ENCODE results near the gene FAS.

The FAS gene

DNA sequence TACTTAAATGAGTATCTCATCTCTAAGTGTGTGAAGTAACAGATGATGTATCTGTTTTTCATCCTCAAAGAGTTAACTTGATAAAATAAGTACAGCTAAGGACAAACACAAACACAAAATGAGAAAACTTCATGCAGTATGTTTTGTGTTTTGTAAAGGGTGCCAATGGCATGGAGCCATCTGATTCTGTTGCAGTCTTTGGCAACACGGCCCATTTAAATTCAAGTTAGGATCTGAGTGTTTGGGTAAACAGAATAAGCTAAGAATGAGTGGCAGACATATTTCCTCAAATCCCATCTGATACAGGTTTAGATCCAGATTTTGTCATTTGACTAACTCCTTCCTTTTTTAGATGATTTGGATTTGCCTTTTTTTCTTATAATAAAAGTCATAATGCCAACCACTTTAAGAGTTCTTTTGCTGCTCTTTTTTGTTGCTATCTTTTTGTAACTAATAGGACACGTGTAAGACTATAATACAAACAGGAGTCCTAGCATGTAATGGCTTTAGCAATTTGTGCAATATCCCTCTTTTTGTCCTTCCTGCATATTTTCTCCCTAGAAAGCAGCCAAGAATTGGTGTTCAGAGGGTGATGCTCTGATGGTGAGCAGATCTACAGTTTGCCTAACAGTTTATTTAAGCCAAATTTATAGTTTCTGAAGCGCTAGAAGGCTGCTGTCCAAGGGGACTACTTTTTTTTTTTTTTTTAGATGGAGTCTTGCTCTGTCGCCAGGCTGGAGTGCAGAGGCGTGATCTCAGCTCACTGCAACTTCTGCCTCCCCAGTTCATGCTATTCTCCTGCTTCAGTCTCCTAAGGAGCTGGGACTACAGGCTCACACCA lies 19.2 kb upstream of the FAS start:
- no peak for DNase-seq (ENCODE audit: low spot score)

DNA sequence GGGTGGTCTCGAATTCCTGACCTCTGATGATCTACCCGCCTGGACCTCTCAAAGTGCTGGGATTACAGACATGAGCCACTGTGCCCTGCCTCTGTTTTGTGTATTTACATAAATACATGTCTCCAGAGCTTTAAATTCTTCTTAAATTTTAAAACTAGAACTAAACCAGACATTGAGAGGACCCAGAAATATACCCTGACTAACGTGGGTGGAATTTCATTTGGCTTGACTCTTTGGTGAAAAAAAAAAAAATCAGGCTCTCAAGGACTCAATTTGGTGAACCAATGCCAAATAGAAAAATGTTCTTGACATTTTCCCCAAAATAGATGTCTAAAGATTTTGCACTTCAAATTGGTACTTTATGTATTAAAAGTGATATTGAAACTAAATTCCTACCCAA lies 16.6 kb upstream of the FAS start:
- DNase-seq (ENCODE audit: low spot score), result no peak

GRCh38 chr10:88974446-88975376 lies 15.9 kb upstream of the FAS start:
- DNase-seq (ENCODE audit: low spot score), result no peak

DNA sequence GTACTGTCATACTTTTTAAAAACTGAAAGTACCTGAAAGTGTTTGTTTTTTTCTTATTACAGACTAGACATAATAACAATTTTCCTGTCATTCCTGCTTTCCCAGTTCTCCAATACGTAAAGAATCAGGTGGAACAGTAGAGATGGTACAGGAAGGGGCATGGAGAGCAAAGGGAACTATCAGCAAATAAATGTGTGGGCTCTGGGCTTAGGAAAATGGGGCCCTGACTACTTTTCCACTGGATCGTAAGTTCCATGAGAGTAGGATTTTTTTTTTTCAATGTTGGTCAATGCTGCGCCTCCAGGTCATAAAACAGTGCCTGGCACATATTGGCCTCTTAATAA lies 15.2 kb upstream of the FAS start:
- no peak for DNase-seq (ENCODE audit: low spot score)

- no peak for DNase-seq (ENCODE audit: low spot score)
Measured at GRCh38 chr10:88978463-88978862, 12.1 kb upstream of the FAS start.

DNA sequence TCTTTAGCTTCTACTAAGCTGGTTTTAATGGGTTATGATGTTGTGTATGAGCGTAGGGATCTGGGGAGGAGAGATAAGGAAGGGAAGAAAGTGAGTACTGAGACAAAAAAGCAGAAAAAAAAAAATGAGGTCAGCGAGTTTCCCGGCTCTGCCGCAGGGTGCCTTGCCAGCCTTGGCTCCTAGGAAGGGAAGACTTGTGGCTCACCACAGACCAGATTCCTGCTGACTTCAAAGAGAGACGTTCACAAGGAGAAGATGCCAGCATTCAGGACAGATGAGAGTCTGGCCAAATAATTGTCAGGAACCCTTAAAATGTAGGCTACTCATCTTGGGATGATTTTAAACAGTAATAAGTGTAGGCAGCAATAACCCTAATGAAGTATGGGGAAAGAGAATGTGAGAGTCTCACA lies 11.4 kb upstream of the FAS start:
- no peak for DNase-seq (ENCODE audit: low spot score)

DNA sequence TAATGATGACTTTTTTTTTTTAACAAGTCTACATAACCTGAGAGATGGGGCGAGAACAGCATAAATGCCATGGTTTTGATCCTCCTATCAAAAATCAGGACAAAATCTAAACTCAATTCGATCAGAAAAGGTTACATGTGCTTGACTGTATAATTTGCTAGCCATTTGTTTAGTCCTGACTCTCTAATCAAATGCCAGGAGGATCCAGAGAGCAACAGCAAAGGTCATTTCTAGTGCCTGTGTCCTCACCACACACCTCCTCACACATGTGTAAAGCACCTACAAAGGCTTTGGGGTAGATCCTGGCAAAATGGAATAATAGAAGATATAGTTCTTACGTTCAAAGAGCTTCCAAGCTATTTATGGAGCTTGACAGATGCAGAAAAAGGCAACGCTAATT lies 11.0 kb upstream of the FAS start:
- DNase-seq (ENCODE audit: low spot score), result no peak

DNA sequence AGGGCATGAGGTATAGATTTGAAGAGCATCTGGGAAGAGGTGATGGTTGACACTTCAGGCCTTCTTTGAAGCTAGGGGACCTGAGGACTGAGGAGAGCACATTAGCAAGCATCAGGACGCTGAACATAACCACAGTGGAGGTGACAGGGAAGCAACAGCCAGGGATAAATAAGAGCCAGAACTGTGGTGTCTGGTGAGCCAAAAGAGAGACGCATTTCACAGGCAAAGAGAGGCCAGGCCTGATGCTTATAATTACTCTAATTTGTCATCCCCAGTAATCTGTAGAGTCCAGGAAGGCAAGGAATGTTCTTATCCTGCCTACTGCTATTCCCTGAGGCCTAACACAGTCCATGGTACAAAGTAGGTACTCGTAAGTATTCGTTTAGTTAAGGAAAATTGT lies 10.4 kb upstream of the FAS start:
- DNase-seq (ENCODE audit: low spot score), result no peak

- no peak for DNase-seq (ENCODE audit: low spot score)
Measured at GRCh38 chr10:88980800-88981199, 9.8 kb upstream of the FAS start.

DNA sequence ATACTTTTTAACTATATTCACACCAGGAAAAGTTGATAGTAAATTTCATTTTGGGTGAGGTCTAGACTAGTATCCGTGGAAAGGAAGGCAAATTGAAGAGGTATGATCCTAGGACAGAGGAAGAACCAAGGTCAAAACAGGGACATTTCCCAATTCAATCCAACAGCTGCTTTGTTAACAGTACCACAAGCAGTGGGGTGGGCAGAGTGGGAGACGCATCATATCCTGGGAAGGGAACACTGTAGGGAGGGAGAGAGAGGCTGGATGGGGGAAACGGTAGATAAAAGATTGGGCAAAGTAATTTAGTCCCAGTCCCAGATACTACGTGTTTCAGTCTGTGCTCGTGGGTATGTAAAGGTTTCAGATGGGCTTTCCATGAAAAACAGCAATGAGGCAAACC lies 9.2 kb upstream of the FAS start:
- DNase-seq (ENCODE audit: low spot score), result no peak

- no peak for DNase-seq (ENCODE audit: low spot score)
Measured at GRCh38 chr10:88982366-88982765, 8.2 kb upstream of the FAS start.

- DNase-seq (ENCODE audit: low spot score), result no peak
Measured at GRCh38 chr10:88983206-88983605, 7.4 kb upstream of the FAS start.

DNA sequence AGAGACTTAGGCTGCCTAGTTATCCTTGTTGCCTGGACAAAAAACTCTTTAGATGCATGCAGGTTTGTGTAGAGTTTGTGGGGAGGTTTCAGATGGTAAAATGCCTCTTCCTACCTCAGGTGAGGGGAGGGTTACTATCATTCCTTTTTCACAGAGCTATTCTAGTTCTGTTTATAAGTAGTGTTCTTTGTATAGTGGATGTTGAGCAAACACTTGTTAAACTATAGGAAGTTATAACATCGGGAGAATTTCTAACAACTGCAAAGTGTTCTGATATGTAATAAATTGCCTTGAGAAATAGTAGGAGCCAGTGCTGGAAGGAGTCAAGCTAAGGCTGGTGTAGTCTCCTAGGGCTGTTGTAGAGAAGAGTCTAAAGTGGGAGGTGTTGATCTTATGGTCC lies 6.7 kb upstream of the FAS start:
- no peak for DNase-seq (ENCODE audit: low spot score)

DNA sequence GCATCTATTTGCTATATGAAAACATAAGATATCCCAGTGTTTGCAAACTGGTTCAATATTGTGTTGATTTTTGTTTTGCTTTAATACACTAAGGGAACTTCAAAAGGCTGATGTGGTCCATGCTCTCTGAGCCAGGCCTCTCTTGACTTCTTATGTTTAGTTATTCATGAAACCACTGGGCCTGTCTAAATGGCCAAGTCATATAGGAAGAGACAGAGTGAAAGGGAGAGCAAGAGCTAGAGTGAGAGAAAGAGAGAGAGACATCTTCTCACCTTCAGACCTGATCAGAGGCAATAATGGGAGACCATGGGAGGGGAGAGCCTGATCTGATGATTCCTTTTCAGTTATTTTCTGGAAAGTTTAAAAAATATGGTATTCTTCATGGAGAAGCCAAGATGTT lies 6.1 kb upstream of the FAS start:
- DNase-seq (ENCODE audit: low spot score), result no peak

DNA sequence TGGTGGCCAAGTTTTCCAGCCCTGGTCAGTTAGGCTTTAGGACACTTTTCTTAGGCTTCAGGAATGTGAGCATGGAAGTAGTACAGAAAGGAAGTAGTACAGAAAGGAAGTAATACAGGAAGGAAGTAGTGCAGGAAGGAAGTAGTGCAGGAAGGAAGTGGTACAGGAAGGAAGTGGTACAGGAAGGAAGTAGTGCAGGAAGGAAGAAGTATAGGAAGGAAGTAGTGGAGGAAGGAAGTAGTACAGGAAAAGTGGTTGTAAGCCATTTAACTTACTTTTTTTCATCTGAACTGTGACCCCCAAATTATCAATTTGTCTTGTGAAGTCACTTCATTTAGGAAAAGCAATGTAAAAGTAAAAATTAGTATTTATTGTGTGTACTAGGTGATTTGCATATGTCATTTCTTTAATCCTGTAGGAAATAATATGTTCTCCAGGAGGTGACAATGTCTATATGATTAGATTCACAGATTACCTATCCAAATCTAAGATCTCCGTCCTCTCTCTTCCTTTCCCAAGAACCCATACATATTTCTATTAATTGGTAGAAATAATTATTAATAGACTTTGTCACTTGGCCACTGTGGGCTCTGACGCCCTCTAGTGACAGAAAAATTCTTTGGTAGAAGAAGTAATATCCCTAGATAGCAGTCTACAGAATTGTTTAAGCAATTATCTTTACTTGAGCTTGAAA lies 3.9 kb upstream of the FAS start:
- DNase-seq (ENCODE audit: low spot score), result no peak

DNA sequence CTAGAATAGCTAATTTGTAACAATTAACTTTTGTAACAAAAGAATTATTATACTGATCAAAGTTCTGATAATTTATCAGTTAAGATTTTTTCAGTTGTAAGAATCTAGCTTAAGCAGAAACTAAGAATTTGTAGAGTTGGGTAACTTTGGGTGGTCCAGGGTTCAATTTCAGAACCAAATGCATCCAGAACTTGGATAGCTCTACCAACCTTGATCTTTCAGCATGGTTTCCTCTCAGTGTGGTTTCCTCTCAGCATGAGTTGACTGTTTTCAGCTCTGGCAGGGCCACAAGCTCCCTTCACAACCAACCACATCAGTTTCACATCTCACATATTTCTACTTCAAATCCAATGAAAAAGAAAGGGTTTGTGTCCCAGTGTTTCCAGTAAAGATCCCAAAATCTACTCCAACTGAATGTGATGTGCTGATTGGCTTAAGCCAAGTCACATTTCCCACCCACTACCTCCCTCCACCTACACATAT lies 3.3 kb upstream of the FAS start:
- DNase-seq (ENCODE audit: low spot score), result no peak

DNA sequence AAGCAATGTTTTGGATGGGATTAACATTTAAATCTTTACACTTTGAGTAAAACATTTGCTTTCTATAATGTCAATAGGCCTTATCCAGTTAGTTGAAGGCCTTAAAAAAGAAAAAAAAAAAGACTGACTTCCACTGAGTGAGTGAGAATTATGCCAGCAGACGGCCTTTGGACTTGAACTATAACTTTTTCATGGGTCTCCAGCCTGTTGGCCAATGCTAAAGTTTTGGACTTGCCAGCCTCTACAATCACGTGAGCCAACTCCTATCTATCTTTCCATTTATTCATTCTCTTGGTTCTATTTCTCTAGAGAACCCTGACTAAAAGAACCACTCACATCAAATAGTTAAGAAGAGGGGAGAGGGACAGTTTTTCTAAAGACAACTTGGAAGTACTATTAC lies 2.8 kb upstream of the FAS start:
- DNase-seq (ENCODE audit: low spot score), result no peak

- DNase-seq (ENCODE audit: low spot score), result no peak
Measured at GRCh38 chr10:88989423-88989822, 1.2 kb upstream of the FAS start.

- DNase-seq (ENCODE audit: low spot score), result no peak
Measured at GRCh38 chr10:88989824-88990383, 694 bp upstream of the FAS start.

GRCh38 chr10:88991161-88991898 lies 732 bp downstream of the FAS start:
- peak; percentile 60 for DNase-seq (ENCODE audit: low spot score)

DNA sequence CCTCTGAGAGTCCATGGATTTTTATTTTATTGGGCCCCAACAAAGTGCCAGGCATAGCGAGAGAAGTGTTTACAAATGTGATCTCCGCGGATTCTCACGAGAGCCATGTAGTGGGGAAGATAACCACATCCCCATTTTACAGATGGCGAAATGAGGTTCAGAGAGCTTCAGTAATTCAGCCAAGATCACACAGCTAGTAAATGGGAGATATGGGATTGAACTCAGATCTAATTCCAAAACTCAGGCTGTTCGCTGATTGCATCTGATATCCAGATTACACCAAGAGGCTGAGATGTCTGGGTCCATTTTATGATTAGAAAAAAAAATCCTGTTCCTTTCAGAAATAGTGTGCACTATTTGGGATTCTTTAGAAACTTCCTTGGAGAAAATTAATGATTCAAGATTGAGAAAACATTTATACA lies 1.3 kb downstream of the FAS start:
- peak; percentile 31 for DNase-seq (ENCODE audit: low spot score)

All from germinal center (tissue), 1 donor.